Transverse colon (tissue), 4 donors: ENCODE data around the gene PARM1. TPM values are rescaled to one million over a fixed set of nuclear protein-coding genes. Genes with fewer than 3 reads are reported as not detected.

Experiments
- DNase-seq: peaks from one replicate; pipeline ENCODE4 v3.0.0-alpha.2; 2019
- H3K27ac ChIP-seq, 4 donors: fragments of 200-600 bp; sonication (generic); 2 replicates each; pipeline ENCODE4 v1.5.1; 2016 to 2018; ENCODE audit warnings: inconsistent platforms in 4 of 4
- H3K27me3 ChIP-seq: fragments of 200-600 bp; sonication (generic); 2 replicates; pipeline ENCODE4 v1.5.1; 2017; ENCODE audit warnings: inconsistent platforms
- H3K36me3 ChIP-seq, 4 donors: fragments of 200-600 bp; sonication (generic); 2 replicates each; pipeline ENCODE4 v1.5.1; 2017 to 2019; ENCODE audit warnings: inconsistent platforms in 4 of 4
- H3K4me1 ChIP-seq, 4 donors: fragments of 200-600 bp; sonication (generic); 2 replicates each; pipeline ENCODE4 v1.5.1; 2017 to 2020; ENCODE audit warnings: inconsistent platforms in 4 of 4
- H3K4me3 ChIP-seq, 4 donors: fragments of 200-600 bp; sonication (generic); 1 replicate in 1 of 4; 2 replicates in 3 of 4; pipeline versions ENCODE4 v1.5.1 to v1.6.1; 2017 to 2019; ENCODE audit warnings: inconsistent platforms in 4 of 4
- H3K9me3 ChIP-seq, 2 donors: fragments of 200-600 bp; sonication (generic); 2 replicates each; pipeline ENCODE4 v1.5.1; 2017 to 2019; ENCODE audit warnings: inconsistent platforms in 2 of 2
- CTCF ChIP-seq, 5 experiments: fragments of 200-600 bp in 3 of 5; fragments of 450-650 bp in 2 of 5; sonication (generic) in 3 of 5; IDR thresholded peaks; 1 replicate in 2 of 5; 2 replicates in 3 of 5; pipeline ENCODE4 v1.5.1; 2016 to 2017; ENCODE audit warnings: antibody characterized with exemption in 5 of 5, inconsistent platforms in 3 of 5, mild to moderate bottlenecking in 2 of 5, moderate library complexity in 1 of 5
- EP300 ChIP-seq: sonication (generic); formaldehyde crosslinking; IDR thresholded peaks from one replicate; pipeline ENCODE4 v1.6.1; 2017; ENCODE audit warnings: antibody characterized with exemption, low read depth
- POLR2A ChIP-seq: fragments of 450-650 bp; IDR thresholded peaks from one replicate; pipeline ENCODE4 v1.6.1; 2016; ENCODE audit warnings: antibody characterized with exemption, mild to moderate bottlenecking, moderate library complexity
- POLR2AphosphoS5 ChIP-seq, 3 donors: sonication (generic); formaldehyde crosslinking; IDR thresholded peaks; one replicate each; pipeline ENCODE4 v1.6.1; 2016; ENCODE audit warnings: antibody characterized with exemption in 3 of 3
- WGBS, 2 donors: methylation state at CpG; one replicate each; pipeline ENCODE4 v1.1.5; 2018; ENCODE audit warnings: low coverage in 1 of 2; 5-methylcytosine and 5-hydroxymethylcytosine counted together
- in situ Hi-C, 4 donors: fragments of 200-750 bp; cut with MboI; loops; one replicate each; pipeline versions ENCODE4 v1.15.0 to v1.15.1; 2017; ENCODE audit warnings: low sequenced_read_pairs in 3 of 4, low pct_ligation_motif_present in 1 of 4, low pct_unique_long_range_greater_than_20kb in 1 of 4
- intact Hi-C: fragments of 100-400 bp; cut with DNase I; formaldehyde crosslinking; loops from one replicate; pipeline ENCODE4 v1.15.1; 2023; ENCODE audit warnings: low total_unique reads
- total RNA-seq, 4 donors: library from RNA; depleted of rRNA; stranded (reverse); fragments of >200 nt; gene quantifications; one replicate each; pipeline ENCODE4 v1.1.0, GENCODE V29; 2016

PARM1 gene
- total RNA-seq, 4 donors from 2014 or later = 61.7 to 183 (median 120) TPM

- no peak for DNase-seq
- intact Hi-C loops = no loop called here
- H3K27ac ChIP-seq = no peak overlapping the region
- no peaks in the 10 kb centered on the region for H3K27me3 ChIP-seq
- no peak overlapping the region for H3K4me3 ChIP-seq
- H3K4me1 ChIP-seq = no peaks in the 10 kb centered on the region
- H3K9me3 ChIP-seq = no peaks in the 10 kb centered on the region
- no peaks in the 10 kb centered on the region for H3K36me3 ChIP-seq
- in situ Hi-C loops = loop anchor here in 1 of 4 donors (25.0 kb wide), 1 partner anchor 542 kb away; no protein-coding TSS in a partner anchor
- 55 to 70% methylated on average over 3 of the region's 3 CpGs for WGBS, 2 donors
- TF ChIP-seq POLR2AphosphoS5 (IDR thresholded peaks at IDR 0.05) (no peak), EP300 (no peak), CTCF (IDR thresholded peaks at IDR 0.05) (no peak), POLR2A (no peak)
Observed at GRCh38 chr4:74920704-74921103, 12.2 kb upstream of the PARM1 start.

- intact Hi-C loops = no loop called here
Observed at GRCh38 chr4:74921490-74921889, 11.4 kb upstream of the PARM1 start.

DNA sequence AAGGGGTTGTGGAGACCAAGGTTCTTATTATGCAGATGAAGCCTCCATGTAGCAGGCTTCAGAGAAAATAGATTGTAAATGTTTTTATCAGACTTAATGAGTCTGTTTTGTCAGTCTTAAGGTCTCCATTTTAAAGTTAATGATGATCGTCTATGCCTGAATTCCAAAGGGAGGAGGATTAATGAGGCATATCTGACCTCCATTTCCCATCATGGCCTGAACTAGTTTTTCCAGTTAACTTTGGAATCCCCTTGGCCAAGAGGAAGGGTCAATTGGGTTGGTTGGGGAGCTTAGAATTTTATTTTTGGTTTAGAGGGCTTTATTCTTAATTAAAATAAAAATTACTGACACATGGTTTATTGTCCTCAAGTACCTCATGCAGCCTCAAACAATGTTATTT is 6.9 kb upstream of the PARM1 start:
- Histone ChIP-seq H3K36me3 (no peaks in the 10 kb centered on the region), H3K27ac (no peak overlapping the region), H3K4me3 (no peak overlapping the region), H3K9me3 (no peaks in the 10 kb centered on the region), H3K4me1 (no peaks in the 10 kb centered on the region), H3K27me3 (no peaks in the 10 kb centered on the region)
- intact Hi-C loops = loop anchor here (5.0 kb wide), 1 partner anchor 1639 kb away; no protein-coding TSS in a partner anchor
- in situ Hi-C loops = loop anchor here in 1 of 4 donors (25.0 kb wide), 1 partner anchor 186 kb away; no protein-coding TSS in a partner anchor
- DNase-seq = no peak
- TF ChIP-seq POLR2AphosphoS5 (IDR thresholded peaks at IDR 0.05) = no peak
- TF ChIP-seq POLR2A = no peak
- no peak for TF ChIP-seq CTCF (IDR thresholded peaks at IDR 0.05)
- no peak for TF ChIP-seq EP300
- WGBS, 2 donors = 90 to 97% methylated on average over 1 of the region's 1 CpG

More at GRCh38 chr4:74921490-74921889, 11.4 kb upstream of the PARM1 start:
- Histone ChIP-seq H3K27me3 (no peaks in the 10 kb centered on the region), H3K9me3 (no peaks in the 10 kb centered on the region), H3K4me3 (no peak overlapping the region), H3K27ac (no peak overlapping the region), H3K36me3 (no peaks in the 10 kb centered on the region), H3K4me1 (no peaks in the 10 kb centered on the region)
- TF ChIP-seq CTCF (IDR thresholded peaks at IDR 0.05) (no peak), POLR2A (no peak), EP300 (no peak), POLR2AphosphoS5 (IDR thresholded peaks at IDR 0.05) (no peak)
- in situ Hi-C loops = loop anchor here in 1 of 4 donors (25.0 kb wide), 1 partner anchor 541 kb away; no protein-coding TSS in a partner anchor
- no peak for DNase-seq

- intact Hi-C loops (no loop called here), in situ Hi-C loops (loop anchor here in 2 of 4 donors (10.0 to 25.0 kb wide), 3 partner anchors 182 to 535 kb away; no protein-coding TSS in a partner anchor)
- Histone ChIP-seq H3K36me3 (no peaks in the 10 kb centered on the region), H3K4me3 (no peak overlapping the region), H3K27ac (no peak overlapping the region), H3K9me3 (no peaks in the 10 kb centered on the region), H3K4me1 (peaks cover 0 to 11% (median 5%) of the 10 kb centered on the region in 4 donors), H3K27me3 (peaks cover 5% of the 10 kb centered on the region)
- DNase-seq = no peak
- no peak for TF ChIP-seq POLR2A
- TF ChIP-seq CTCF (IDR thresholded peaks at IDR 0.05) = no peak
- no peak for TF ChIP-seq EP300
- TF ChIP-seq POLR2AphosphoS5 (IDR thresholded peaks at IDR 0.05) = no peak
- WGBS, 2 donors = 74 to 90% methylated on average over 3 to 4 of the region's 4 CpGs
Observed at GRCh38 chr4:74930162-74930561, 2.8 kb upstream of the PARM1 start.
